Neural crest cell (in vitro differentiated cells): Measurements from ENCODE around the gene PRXL2B. TPM values are rescaled to one million over a fixed set of nuclear protein-coding genes. Genes with fewer than 3 reads are reported as not detected.

Experiments used
- DNase-seq: peaks from one replicate; pipeline ENCODE4 v3.0.0; 2021; ENCODE audit warnings: low read depth, mixed read lengths, low spot score
- H3K27ac Mint-ChIP-seq: one replicate; pipeline ENCODE4 v1.8.0; 2021; ENCODE audit warnings: mild to moderate bottlenecking, mixed read lengths; ENCODE audit not compliant: unreplicated experiment
- H3K27me3 Mint-ChIP-seq: 2 replicates; pipeline ENCODE4 v1.8.0; 2021; ENCODE audit warnings: low read depth, mild to moderate bottlenecking, mixed read lengths
- H3K36me3 Mint-ChIP-seq: 2 replicates; pipeline ENCODE4 v1.8.0; 2021; ENCODE audit warnings: low read depth, mild to moderate bottlenecking, mixed read lengths
- H3K4me1 Mint-ChIP-seq: 2 replicates; pipeline ENCODE4 v1.8.0; 2021; ENCODE audit warnings: mixed read lengths
- H3K4me3 Mint-ChIP-seq: one replicate; pipeline ENCODE4 v1.8.0; 2021; ENCODE audit warnings: mild to moderate bottlenecking, mixed read lengths
- H3K9me3 Mint-ChIP-seq: 2 replicates; pipeline ENCODE4 v1.8.0; 2021; ENCODE audit warnings: mixed read lengths
- total RNA-seq: library from RNA; stranded (reverse); gene quantifications from 2 replicates; pipeline ENCODE4 v1.2.1, GENCODE V29; 2021
- TF ChIP-seq, protein P1 (sequence below): fragments of 200-600 bp; sonication (generic); conservative IDR thresholded peaks from 2 replicates; pipeline ENCODE4 v1.5.0; 2021; ENCODE audit warnings: antibody characterized with exemption, mild to moderate bottlenecking

The PRXL2B gene
- total RNA-seq, 1 donor from 2014 or later: 51.3 TPM

DNA sequence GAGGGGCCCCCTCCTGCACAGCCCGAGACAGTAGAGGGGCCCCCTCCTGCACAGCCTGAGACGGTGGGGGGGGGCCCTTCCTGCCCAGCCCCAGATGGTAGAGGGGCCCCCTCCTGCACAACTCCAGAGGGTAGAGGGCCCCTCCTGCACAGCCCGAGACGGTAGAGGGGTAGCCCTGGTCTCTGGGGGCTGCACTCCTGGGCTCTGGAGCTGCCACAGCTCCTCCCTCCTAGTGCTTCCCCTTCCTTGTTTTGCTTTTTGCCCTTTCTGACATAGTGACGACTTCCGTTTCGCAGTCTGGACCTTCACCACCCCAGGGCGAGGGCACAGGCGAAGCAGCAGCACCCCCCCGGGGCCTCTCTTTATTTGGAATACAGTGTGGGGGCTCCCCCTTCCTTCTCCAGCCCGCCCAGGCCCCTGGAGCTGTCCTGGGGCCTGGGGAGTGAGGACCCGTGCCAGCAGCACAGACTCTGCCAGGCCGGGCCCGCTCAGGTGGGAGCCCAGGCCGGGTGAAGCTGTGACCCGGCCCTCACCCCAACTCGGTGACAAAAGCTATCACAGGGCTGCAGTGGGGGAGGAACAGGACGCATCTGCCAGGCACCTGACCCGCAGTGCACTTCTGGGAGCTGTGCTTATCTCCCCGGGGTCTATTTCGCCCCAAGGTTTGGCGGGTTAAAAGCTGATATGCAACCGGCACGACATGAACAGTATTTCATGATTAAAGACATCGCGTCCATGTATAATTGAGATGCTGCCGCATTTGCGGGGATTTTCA lies 1.1 kb upstream of the PRXL2B start:
- Mint-ChIP-seq H3K27ac (no peak overlapping the region), H3K27me3 (peaks cover 10% of the 10 kb centered on the region), H3K36me3 (no peaks in the 10 kb centered on the region), H3K4me1 (peaks cover 14% of the 10 kb centered on the region), H3K4me3 (peak overlapping the region; percentile 94), H3K9me3 (no peaks in the 10 kb centered on the region)
- no peak for DNase-seq
- TF ChIP-seq, protein P1, sequence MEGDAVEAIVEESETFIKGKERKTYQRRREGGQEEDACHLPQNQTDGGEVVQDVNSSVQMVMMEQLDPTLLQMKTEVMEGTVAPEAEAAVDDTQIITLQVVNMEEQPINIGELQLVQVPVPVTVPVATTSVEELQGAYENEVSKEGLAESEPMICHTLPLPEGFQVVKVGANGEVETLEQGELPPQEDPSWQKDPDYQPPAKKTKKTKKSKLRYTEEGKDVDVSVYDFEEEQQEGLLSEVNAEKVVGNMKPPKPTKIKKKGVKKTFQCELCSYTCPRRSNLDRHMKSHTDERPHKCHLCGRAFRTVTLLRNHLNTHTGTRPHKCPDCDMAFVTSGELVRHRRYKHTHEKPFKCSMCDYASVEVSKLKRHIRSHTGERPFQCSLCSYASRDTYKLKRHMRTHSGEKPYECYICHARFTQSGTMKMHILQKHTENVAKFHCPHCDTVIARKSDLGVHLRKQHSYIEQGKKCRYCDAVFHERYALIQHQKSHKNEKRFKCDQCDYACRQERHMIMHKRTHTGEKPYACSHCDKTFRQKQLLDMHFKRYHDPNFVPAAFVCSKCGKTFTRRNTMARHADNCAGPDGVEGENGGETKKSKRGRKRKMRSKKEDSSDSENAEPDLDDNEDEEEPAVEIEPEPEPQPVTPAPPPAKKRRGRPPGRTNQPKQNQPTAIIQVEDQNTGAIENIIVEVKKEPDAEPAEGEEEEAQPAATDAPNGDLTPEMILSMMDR: no peak

DNA sequence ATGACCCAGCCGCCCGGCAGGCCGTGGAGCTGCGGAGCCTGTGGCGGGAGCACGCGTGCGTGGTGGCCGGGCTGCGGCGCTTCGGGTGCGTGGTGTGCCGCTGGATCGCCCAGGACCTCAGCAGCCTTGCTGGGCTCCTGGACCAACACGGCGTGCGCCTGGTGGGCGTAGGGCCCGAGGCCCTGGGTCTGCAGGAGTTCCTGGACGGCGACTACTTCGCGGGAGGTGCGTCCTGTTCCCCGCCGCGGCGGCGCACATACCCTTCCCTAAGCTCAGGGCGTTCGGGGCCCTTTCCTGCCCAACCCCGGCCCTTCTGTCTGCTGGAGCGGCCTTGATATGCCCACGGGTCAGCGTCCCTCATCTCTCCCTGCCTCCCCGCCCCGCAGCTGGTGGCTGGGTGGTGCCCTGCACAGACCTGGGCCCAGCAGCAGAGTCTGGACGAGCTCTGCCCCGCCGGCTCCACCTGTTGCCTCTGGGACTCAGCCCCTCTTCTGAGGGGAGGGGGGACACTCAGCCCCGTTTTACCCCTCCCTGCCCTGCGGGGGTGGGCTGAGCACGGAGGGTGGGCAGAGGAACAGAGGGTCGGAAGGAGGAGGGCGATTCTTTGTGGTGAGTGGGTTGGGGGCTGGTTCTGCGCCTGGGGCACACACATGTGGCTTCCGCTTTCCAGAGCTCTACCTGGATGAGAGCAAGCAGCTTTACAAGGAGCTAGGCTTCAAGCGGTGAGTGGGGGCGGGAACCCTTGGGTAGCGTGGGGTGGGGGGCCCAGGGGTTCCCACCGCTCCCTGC lies 688 bp downstream of the PRXL2B start:
- TF ChIP-seq, protein P1: no peak
- Mint-ChIP-seq H3K4me3 (peak overlapping the region; percentile 77), H3K9me3 (no peaks in the 10 kb centered on the region), H3K27ac (no peak overlapping the region), H3K4me1 (peaks cover 14% of the 10 kb centered on the region), H3K36me3 (no peaks in the 10 kb centered on the region), H3K27me3 (peaks cover 3% of the 10 kb centered on the region)
- no peak for DNase-seq

DNA sequence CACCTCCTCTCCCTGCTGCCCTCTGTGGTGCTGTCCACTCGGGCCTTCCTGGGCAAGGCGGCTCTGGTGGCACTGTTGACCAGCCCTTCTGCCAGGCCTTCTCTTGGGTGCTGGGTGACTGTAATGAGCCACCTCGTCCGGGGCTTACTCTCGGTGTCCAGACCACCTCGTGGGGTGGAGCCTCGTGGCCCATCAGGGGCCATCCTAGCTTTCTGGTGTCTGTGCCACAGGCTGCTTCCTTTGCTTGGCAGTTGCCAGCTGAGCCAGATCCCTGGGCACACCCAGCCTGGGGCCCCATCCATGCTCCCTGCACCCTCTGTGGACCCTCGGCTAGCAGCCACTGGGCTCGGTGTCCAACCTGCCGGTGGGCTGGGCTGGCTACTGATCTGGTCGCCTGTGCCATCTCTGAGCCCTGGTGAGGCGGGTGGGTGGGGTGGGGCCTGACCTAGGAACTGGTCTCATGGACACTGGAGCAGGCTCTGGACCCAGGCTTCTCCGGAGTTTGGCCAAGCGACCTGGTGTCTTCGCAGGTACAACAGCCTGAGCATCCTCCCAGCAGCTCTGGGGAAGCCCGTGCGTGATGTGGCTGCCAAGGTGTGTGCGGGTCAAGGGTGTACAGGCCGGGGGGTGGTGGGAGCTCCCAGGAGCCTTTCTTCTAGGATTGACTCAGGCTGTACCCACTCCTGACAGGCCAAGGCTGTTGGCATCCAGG lies 1.4 kb downstream of the PRXL2B start:
- TF ChIP-seq, protein P1: no peak
- Mint-ChIP-seq H3K27me3 (no peaks in the 10 kb centered on the region), H3K36me3 (no peaks in the 10 kb centered on the region), H3K4me3 (peak overlapping the region; percentile 77), H3K4me1 (peaks cover 14% of the 10 kb centered on the region), H3K27ac (no peak overlapping the region), H3K9me3 (no peaks in the 10 kb centered on the region)
- DNase-seq: no peak

DNA sequence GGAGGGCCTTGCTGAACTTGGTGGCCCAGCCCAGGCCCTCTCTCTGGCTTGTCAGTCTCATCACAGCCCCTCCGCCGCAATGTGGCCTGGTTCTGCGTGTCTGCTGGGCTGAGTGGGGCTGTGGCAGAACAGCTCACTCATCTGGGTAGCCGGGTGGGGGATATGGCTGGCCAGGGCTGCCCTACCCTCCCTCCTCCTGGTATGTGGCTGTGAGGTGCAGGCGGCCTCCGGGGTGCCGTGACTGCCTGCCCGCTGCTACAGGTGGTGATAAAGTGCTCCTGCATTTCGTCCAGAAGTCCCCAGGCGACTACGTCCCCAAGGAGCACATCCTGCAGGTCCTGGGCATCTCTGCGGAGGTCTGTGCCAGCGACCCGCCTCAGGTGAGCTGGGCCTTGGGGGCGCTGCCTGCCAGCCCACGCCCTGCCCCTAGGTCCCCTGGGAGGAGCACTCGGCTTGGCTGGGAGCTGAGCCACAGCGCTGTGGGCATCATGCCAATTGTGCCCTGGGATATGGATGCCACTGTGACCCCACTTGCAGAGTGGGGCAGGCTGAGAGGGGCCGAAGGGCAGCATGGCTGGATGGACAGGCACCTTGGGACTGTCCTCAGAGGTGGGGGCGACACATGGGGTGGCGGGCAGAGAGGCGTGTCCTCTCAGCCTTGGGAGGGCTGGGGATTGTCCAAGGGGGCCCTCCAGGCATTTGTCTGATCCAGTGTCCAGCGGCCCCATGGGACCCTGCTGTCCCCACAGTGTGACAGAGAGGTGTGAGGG lies 2.3 kb downstream of the PRXL2B start:
- TF ChIP-seq, protein P1: no peak
- Mint-ChIP-seq H3K27ac (no peak overlapping the region), H3K9me3 (no peaks in the 10 kb centered on the region), H3K27me3 (no peaks in the 10 kb centered on the region), H3K36me3 (no peaks in the 10 kb centered on the region), H3K4me3 (peak overlapping the region; percentile 62), H3K4me1 (peaks cover 14% of the 10 kb centered on the region)
- DNase-seq: no peak
